ENCODE data around the gene TRIM26.

Gene TRIM26

DNA sequence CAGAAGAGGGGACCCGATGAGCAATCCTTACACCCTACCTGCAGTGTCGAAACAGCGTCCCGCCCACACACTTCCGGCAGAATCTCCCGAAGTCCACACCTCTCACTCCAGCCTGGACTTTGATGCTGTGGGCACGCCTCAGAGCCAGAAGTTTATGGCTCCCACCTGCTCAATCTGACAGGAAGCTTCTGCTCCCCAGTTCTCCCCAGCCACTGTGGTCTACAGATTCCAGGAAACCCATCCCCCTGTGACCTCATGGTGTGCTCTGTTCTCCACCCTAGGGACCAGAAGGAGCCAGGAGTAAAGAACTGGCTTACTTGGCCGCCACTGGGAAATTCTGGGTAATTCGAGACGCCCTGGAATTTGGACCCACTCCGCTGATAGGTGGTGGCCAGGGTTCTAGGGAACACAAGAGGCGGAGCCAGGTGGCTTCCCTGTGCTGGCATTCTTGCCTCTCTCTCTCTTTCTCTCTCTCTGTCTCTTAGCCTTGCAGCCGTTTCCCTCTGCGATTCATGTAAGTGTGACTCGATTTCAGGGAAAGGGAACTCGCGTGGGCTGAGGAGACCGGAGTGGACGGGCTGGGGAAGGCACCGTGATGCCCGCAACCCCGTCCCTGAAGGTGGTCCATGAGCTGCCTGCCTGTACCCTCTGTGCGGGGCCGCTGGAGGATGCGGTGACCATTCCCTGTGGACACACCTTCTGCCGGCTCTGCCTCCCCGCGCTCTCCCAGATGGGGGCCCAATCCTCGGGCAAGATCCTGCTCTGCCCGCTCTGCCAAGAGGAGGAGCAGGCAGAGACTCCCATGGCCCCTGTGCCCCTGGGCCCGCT, 49.9 kb downstream of the TRIM26 start, which contains the start of gene TRIM15:
Gene TRIM15 (plus strand): TSS at position 457 of the 828 bp plus-strand sequence. CDS start 139 bp downstream, at position 596.
- DNase-seq (ENCODE audit: low read depth) = no peak
- H3K4me3 ChIP-seq (ENCODE audit: low read depth, low read length) = no peak within 1 kb of the TSS
- TF ChIP-seq, protein P1, sequence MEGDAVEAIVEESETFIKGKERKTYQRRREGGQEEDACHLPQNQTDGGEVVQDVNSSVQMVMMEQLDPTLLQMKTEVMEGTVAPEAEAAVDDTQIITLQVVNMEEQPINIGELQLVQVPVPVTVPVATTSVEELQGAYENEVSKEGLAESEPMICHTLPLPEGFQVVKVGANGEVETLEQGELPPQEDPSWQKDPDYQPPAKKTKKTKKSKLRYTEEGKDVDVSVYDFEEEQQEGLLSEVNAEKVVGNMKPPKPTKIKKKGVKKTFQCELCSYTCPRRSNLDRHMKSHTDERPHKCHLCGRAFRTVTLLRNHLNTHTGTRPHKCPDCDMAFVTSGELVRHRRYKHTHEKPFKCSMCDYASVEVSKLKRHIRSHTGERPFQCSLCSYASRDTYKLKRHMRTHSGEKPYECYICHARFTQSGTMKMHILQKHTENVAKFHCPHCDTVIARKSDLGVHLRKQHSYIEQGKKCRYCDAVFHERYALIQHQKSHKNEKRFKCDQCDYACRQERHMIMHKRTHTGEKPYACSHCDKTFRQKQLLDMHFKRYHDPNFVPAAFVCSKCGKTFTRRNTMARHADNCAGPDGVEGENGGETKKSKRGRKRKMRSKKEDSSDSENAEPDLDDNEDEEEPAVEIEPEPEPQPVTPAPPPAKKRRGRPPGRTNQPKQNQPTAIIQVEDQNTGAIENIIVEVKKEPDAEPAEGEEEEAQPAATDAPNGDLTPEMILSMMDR (IDR thresholded peaks at IDR 0.05; ENCODE audit: insufficient read depth, low read depth, low read length, missing control alignments) = no peak

GRCh38 chr6:30162265-30163089, 50.7 kb downstream of the TRIM26 start:
- TF ChIP-seq, protein P1 (IDR thresholded peaks at IDR 0.05; ENCODE audit: insufficient read depth, low read depth, low read length, missing control alignments) = no peak
- no peak overlapping the region for H3K4me3 ChIP-seq (ENCODE audit: low read depth, low read length)
- no peak for DNase-seq (ENCODE audit: low read depth)

- TF ChIP-seq, protein P1 (IDR thresholded peaks at IDR 0.05; ENCODE audit: insufficient read depth, low read depth, low read length, missing control alignments) = no peak
- DNase-seq (ENCODE audit: low read depth) = no peak
- H3K4me3 ChIP-seq (ENCODE audit: low read depth, low read length) = no peak within 1 kb of the TSS
These were observed 52.2 kb downstream of the TRIM26 start, which contains the start of gene TRIM10 for GRCh38 chr6:30160785-30161531. Gene TRIM10, minus strand, starts transcription at chr6:30161211. Its CDS starts 353 bp downstream, at chr6:30160858.

GRCh38 chr6:30160008-30160784, 53.0 kb downstream of the TRIM26 start:
- no peak overlapping the region for H3K4me3 ChIP-seq (ENCODE audit: low read depth, low read length)
- TF ChIP-seq, protein P1 (IDR thresholded peaks at IDR 0.05; ENCODE audit: insufficient read depth, low read depth, low read length, missing control alignments) = no peak
- DNase-seq (ENCODE audit: low read depth) = no peak

GRCh38 chr6:30158475-30159040, 54.6 kb downstream of the TRIM26 start:
- H3K4me3 ChIP-seq (ENCODE audit: low read depth, low read length) = no peak overlapping the region
- no peak for DNase-seq (ENCODE audit: low read depth)
- TF ChIP-seq, protein P1 (IDR thresholded peaks at IDR 0.05; ENCODE audit: insufficient read depth, low read depth, low read length, missing control alignments) = no peak

Data from GM12865 (cell line).